ENCODE results near the gene NUP85.

NUP85 gene

GRCh38 chr17:75273977-75274708 lies 68.7 kb downstream of the NUP85 start:
- TF ChIP-seq SIN3A (IDR thresholded peaks at IDR 0.05; ENCODE audit: borderline replicate concordance, insufficient read depth, low read length) (no peak), POLR2AphosphoS5 (IDR thresholded peaks at IDR 0.05; ENCODE audit: low read depth, low read length) (no peak), TAF1 (IDR thresholded peaks at IDR 0.05; ENCODE audit: borderline replicate concordance, insufficient read depth, low read length) (no peak), FOXP2 (optimal IDR thresholded peaks at IDR 0.05; ENCODE audit: borderline replicate concordance, extremely low read depth, extremely low read length, insufficient read depth) (no peak), REST (IDR thresholded peaks at IDR 0.05; ENCODE audit: insufficient read depth in 1 of 2, low read depth in 2 of 2, low read length in 2 of 2) (peak; percentile 82 to 89)

- no peak for TF ChIP-seq FOXP2 (optimal IDR thresholded peaks at IDR 0.05; ENCODE audit: borderline replicate concordance, extremely low read depth, extremely low read length, insufficient read depth)
- no peak for TF ChIP-seq SIN3A (IDR thresholded peaks at IDR 0.05; ENCODE audit: borderline replicate concordance, insufficient read depth, low read length)
- TF ChIP-seq POLR2AphosphoS5 (IDR thresholded peaks at IDR 0.05; ENCODE audit: low read depth, low read length) = no peak
- TF ChIP-seq REST (IDR thresholded peaks at IDR 0.05; ENCODE audit: insufficient read depth in 1 of 2, low read depth in 2 of 2, low read length in 2 of 2) = no peak
- TF ChIP-seq TAF1 (IDR thresholded peaks at IDR 0.05; ENCODE audit: borderline replicate concordance, insufficient read depth, low read length) = no peak
These were observed 72.2 kb downstream of the NUP85 start for GRCh38 chr17:75277664-75278071.

GRCh38 chr17:75285123-75285522 lies 79.6 kb downstream of the NUP85 start:
- no peak for TF ChIP-seq TAF1 (IDR thresholded peaks at IDR 0.05; ENCODE audit: borderline replicate concordance, insufficient read depth, low read length)
- no peak for TF ChIP-seq REST (IDR thresholded peaks at IDR 0.05; ENCODE audit: insufficient read depth in 1 of 2, low read depth in 2 of 2, low read length in 2 of 2)
- no peak for TF ChIP-seq POLR2AphosphoS5 (IDR thresholded peaks at IDR 0.05; ENCODE audit: low read depth, low read length)
- TF ChIP-seq SIN3A (IDR thresholded peaks at IDR 0.05; ENCODE audit: borderline replicate concordance, insufficient read depth, low read length) = no peak
- TF ChIP-seq FOXP2 (optimal IDR thresholded peaks at IDR 0.05; ENCODE audit: borderline replicate concordance, extremely low read depth, extremely low read length, insufficient read depth) = no peak
